Endothelial cell of umbilical vein (primary cell): Measurements from ENCODE around the gene CALD1. TPM values are rescaled to one million over a fixed set of nuclear protein-coding genes. Genes with fewer than 3 reads are reported as not detected.

Experiments
- BruUV-seq: library from RNA; stranded (reverse); fragments of 400-500 nt; replicated peaks from 2 replicates; lab custom pipeline; 2021; lab: Mats Ljungman, UMichigan
- CTCF ChIA-PET: fragments of 300-600, 350-600 bp; sonication (Branson Sonifier 250); formaldehyde crosslinking; loops from one replicate; lab custom pipeline; 2021; ENCODE audit warnings: antibody characterized with exemption, inconsistent platforms; lab: Charles Lee
- POLR2A ChIA-PET: fragments of 300-600, 350-600 bp; sonication (Branson Sonifier 250); formaldehyde crosslinking; loops from one replicate; lab custom pipeline; 2021; ENCODE audit warnings: antibody characterized with exemption, inconsistent platforms; lab: Charles Lee
- DNase-seq: peaks from one replicate; pipeline ENCODE4 v3.0.0-alpha.2; 2011; ENCODE audit warnings: low read depth, low spot score
- FAIRE-seq: peaks from 2 replicates; lab custom pipeline; 2011; peaks lifted over from hg19 to GRCh38; lab: Jason Lieb, UNC
- H2AFZ ChIP-seq: 2 replicates; pipeline ENCODE4 v1.6.0; 2012; ENCODE audit warnings: low read depth, low read length, control low read depth, inconsistent platforms
- H3K27ac ChIP-seq: 2 replicates; pipeline ENCODE4 v1.5.1; 2011; ENCODE audit warnings: low read depth, mild to moderate bottlenecking, control low read depth, low read length, moderate library complexity; ENCODE audit not compliant: insufficient read depth
- H3K27me3 ChIP-seq, 2 experiments: 2 replicates each; pipeline versions ENCODE4 v1.6.0 to v1.6.1; 2011; ENCODE audit warnings: low read length in 2 of 2, mixed read lengths in 1 of 2; ENCODE audit not compliant: control insufficient read depth in 2 of 2, insufficient read depth in 2 of 2
- H3K36me3 ChIP-seq, 2 experiments: 2 replicates in 1 of 2; 3 replicates in 1 of 2; pipeline ENCODE4 v1.5.1; 2011; ENCODE audit warnings: low read length in 2 of 2, mild to moderate bottlenecking in 1 of 2, moderate library complexity in 1 of 2; ENCODE audit not compliant: control insufficient read depth in 2 of 2, insufficient read depth in 2 of 2; ENCODE audit errors: extremely low read depth in 1 of 2
- H3K4me1 ChIP-seq: 3 replicates; pipeline ENCODE4 v1.5.1; 2011; ENCODE audit warnings: mild to moderate bottlenecking, low read length; ENCODE audit not compliant: control insufficient read depth, insufficient read depth; ENCODE audit errors: extremely low read depth
- H3K4me2 ChIP-seq: 2 replicates; pipeline ENCODE4 v1.6.1; 2011; ENCODE audit warnings: low read length, control low read depth, mixed read lengths; ENCODE audit not compliant: insufficient read depth
- H3K4me3 ChIP-seq, 3 experiments: fragments of 200-600 bp in 1 of 3; sonication (generic), shearing (Covaris generic) in 1 of 3; replicated peaks in 1 of 3; 2 replicates each; pipeline ENCODE4 v1.5.1; 2011 to 2016; ENCODE audit warnings: control low read depth in 3 of 3, low read length in 3 of 3, mild to moderate bottlenecking in 2 of 3, inconsistent platforms in 1 of 3, low read depth in 1 of 3, moderate library complexity in 1 of 3; ENCODE audit not compliant: insufficient read depth in 1 of 3
- H3K79me2 ChIP-seq: 2 replicates; pipeline ENCODE4 v1.6.0; 2012; ENCODE audit warnings: low read length, inconsistent platforms; ENCODE audit not compliant: control insufficient read depth, insufficient read depth
- H3K9ac ChIP-seq: replicated peaks from 2 replicates; pipeline ENCODE3; 2011; ENCODE audit warnings: low read length, control low read depth; ENCODE audit not compliant: insufficient read depth; ENCODE audit errors: extremely low read depth
- H3K9me1 ChIP-seq: replicated peaks from 3 replicates; pipeline ENCODE4 v1.6.0; 2011; ENCODE audit warnings: mild to moderate bottlenecking, low read length; ENCODE audit not compliant: control insufficient read depth, insufficient read depth; ENCODE audit errors: extremely low read depth
- H3K9me3 ChIP-seq: replicated peaks from 2 replicates; pipeline ENCODE4 v1.5.1; 2012; ENCODE audit warnings: low read length, inconsistent platforms; ENCODE audit not compliant: control insufficient read depth, insufficient read depth
- H4K20me1 ChIP-seq: replicated peaks from 2 replicates; pipeline ENCODE3; 2011; ENCODE audit warnings: mild to moderate bottlenecking, low read length; ENCODE audit not compliant: control insufficient read depth, insufficient read depth; ENCODE audit errors: extremely low read depth
- EZH2 ChIP-seq: IDR thresholded peaks from 2 replicates; pipeline ENCODE4 v1.6.1; 2012; ENCODE audit warnings: borderline replicate concordance, low read depth, mild to moderate bottlenecking, moderate library complexity, low read length, inconsistent platforms; ENCODE audit not compliant: severe bottlenecking
- FOS ChIP-seq: IDR thresholded peaks from 2 replicates; pipeline ENCODE4 v1.6.1; 2011; ENCODE audit warnings: mild to moderate bottlenecking, low read length, moderate library complexity, borderline replicate concordance; ENCODE audit not compliant: insufficient read depth
- GATA2 ChIP-seq: IDR thresholded peaks from 2 replicates; pipeline ENCODE4 v1.7.0; 2011; ENCODE audit warnings: low read depth, mild to moderate bottlenecking, moderate library complexity, mixed read lengths, low read length; ENCODE audit not compliant: insufficient read length, insufficient read depth
- JUN ChIP-seq: IDR thresholded peaks from 2 replicates; pipeline ENCODE4 v1.6.1; 2011; ENCODE audit warnings: borderline replicate concordance, low read depth; ENCODE audit not compliant: insufficient read length, insufficient read depth
- MYC ChIP-seq: IDR thresholded peaks from one replicate; pipeline ENCODE4 v1.6.1; 2011; ENCODE audit warnings: mild to moderate bottlenecking, low read depth, low read length
- POLR2A ChIP-seq: IDR thresholded peaks from 2 replicates; pipeline ENCODE4 v1.6.1; 2012; ENCODE audit warnings: low read depth, mild to moderate bottlenecking, control low read depth, low read length
- POLR2AphosphoS5 ChIP-seq: IDR thresholded peaks from 2 replicates; pipeline ENCODE4 v1.6.1; 2012; ENCODE audit warnings: low read depth, mild to moderate bottlenecking, control low read depth, low read length, moderate library complexity; ENCODE audit not compliant: insufficient read depth
- dilution Hi-C: fragments of 300-500 bp; cut with MboI; formaldehyde crosslinking; loops from one replicate; pipeline ENCODE4 v1.15.0; 2019; ENCODE audit warnings: low sequenced_read_pairs; ENCODE audit not compliant: extremely low pct_ligation_motif_present
- intact Hi-C: fragments of 100-400 bp; cut with micrococcal nuclease; formaldehyde crosslinking; loops from one replicate; pipeline ENCODE4 v1.10.0; 2022
- polyA plus RNA-seq, 4 experiments: library from polyadenylated mRNA; depleted of rRNA in 3 of 4; stranded (reverse) in 3 of 4; unstranded in 1 of 4; fragments of >200 nt; gene quantifications; 2 replicates each; pipeline versions ENCODE4 v1.2.1 to v1.2.3, GENCODE V29; 2011 to 2012; ENCODE audit warnings: missing spikeins in 1 of 4
- total RNA-seq: library from RNA; stranded (reverse); gene quantifications from 2 replicates; pipeline ENCODE4 v1.2.3, GENCODE V29; 2021
- TF ChIP-seq, protein P1 (sequence below), 2 donors: IDR thresholded peaks; 1 replicate in 1 of 2; 2 replicates in 1 of 2; pipeline ENCODE4 v1.5.1; 2011; ENCODE audit warnings: low read length in 2 of 2, mild to moderate bottlenecking in 2 of 2, moderate library complexity in 2 of 2, control low read depth in 1 of 2, inconsistent platforms in 1 of 2, low read depth in 1 of 2; ENCODE audit not compliant: insufficient read depth in 1 of 2; ENCODE audit errors: extremely low read depth in 1 of 2

The CALD1 gene
- total and polyA plus RNA-seq, 2 donors (not counting 3 experiments of a cell fraction or from before 2014, with no cell fraction given): 136 to 307 TPM

DNA sequence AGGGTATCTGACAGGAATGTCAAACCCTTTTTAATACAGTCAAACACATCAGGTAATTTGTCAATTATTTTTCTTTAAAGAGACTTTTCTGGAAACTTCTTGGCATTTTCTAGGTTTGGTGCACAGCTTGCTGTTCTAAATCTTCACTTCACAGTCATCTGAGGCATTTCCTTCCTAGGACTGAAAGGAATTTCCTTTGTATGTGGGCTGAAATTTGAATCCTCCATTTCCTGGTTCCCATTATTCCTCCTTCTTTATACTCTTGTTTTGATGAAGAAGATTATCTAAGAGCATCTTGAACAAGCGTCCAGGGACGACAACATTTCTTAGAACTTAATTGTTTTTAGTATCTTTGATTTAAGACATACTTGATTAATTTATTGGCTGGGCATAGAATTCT is 24.9 kb downstream of the CALD1 start:
- Histone ChIP-seq H2AFZ (no peak overlapping the region), H3K9ac (peak overlapping the region; percentile 70), H3K4me3 (peak overlapping the region in 1 of 3 experiments; percentile 35), H3K27ac (peak overlapping the region; percentile 96), H3K4me2 (peak overlapping the region; percentile 90), H3K36me3 (peaks cover 0 to 3% of the 10 kb centered on the region in 2 experiments), H3K4me1 (peaks cover 49% of the 10 kb centered on the region), H4K20me1 (no peaks in the 10 kb centered on the region), H3K79me2 (peaks cover 82% of the 10 kb centered on the region), H3K27me3 (no peaks in the 10 kb centered on the region), H3K9me3 (no peaks in the 10 kb centered on the region), H3K9me1 (no peaks in the 10 kb centered on the region)
- TF ChIP-seq EZH2 (no peak), MYC (no peak), FOS (peak; percentile 39), JUN (peak; percentile 67), POLR2AphosphoS5 (peak; percentile 67), POLR2A (no peak), GATA2 (peak; percentile 73)
- TF ChIP-seq, protein P1, sequence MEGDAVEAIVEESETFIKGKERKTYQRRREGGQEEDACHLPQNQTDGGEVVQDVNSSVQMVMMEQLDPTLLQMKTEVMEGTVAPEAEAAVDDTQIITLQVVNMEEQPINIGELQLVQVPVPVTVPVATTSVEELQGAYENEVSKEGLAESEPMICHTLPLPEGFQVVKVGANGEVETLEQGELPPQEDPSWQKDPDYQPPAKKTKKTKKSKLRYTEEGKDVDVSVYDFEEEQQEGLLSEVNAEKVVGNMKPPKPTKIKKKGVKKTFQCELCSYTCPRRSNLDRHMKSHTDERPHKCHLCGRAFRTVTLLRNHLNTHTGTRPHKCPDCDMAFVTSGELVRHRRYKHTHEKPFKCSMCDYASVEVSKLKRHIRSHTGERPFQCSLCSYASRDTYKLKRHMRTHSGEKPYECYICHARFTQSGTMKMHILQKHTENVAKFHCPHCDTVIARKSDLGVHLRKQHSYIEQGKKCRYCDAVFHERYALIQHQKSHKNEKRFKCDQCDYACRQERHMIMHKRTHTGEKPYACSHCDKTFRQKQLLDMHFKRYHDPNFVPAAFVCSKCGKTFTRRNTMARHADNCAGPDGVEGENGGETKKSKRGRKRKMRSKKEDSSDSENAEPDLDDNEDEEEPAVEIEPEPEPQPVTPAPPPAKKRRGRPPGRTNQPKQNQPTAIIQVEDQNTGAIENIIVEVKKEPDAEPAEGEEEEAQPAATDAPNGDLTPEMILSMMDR (IDR thresholded peaks at IDR 0.05; ENCODE audit: extremely low read depth in 1 of 2, insufficient read depth in 1 of 2, low read depth in 1 of 2, low read length in 2 of 2): no peak
- ChIA-PET CTCF (interaction anchor here (1.0 kb wide), 1 partner anchor 19 kb away, joined by 3 read pairs; no protein-coding TSS in a partner anchor), POLR2A (interaction anchor here (1.0 to 2.4 kb wide), 5 partner anchors 9 to 25 kb away, joined by 3 to 8 read pairs (median 6); partner anchors contain the start of gene CALD1)
- intact Hi-C loops: loop anchor here (1.0 kb wide), 3 partner anchors 9 to 25 kb away; partner anchors contain the start of gene CALD1
- no TSS peak for BruUV-seq
- dilution Hi-C loops: no loop called here
- FAIRE-seq (peak; percentile 83), DNase-seq (peak; percentile 85)
